Tibial nerve (tissue), 4 donors: ENCODE data around the gene MLXIP.

Experiments
- CTCF ChIP-seq, 5 experiments: fragments of 200-600 bp in 3 of 5; fragments of 450-650 bp in 2 of 5; sonication (generic) in 3 of 5; IDR thresholded peaks; one replicate each; pipeline ENCODE4 v1.5.1; 2016 to 2019; ENCODE audit warnings: antibody characterized with exemption in 5 of 5, mild to moderate bottlenecking in 3 of 5, moderate library complexity in 2 of 5
- EP300 ChIP-seq, 2 donors: sonication (generic); formaldehyde crosslinking; IDR thresholded peaks; one replicate each; pipeline ENCODE4 v1.6.1; 2017; ENCODE audit warnings: antibody characterized with exemption in 2 of 2, mild to moderate bottlenecking in 1 of 2
- POLR2A ChIP-seq, 2 donors: fragments of 450-650 bp; IDR thresholded peaks; one replicate each; pipeline ENCODE4 v1.6.1; 2017; ENCODE audit warnings: antibody characterized with exemption in 2 of 2, mild to moderate bottlenecking in 2 of 2, moderate library complexity in 2 of 2

GRCh38 chr12:122086641-122087285 is 8.2 kb downstream of the MLXIP start:
- TF ChIP-seq CTCF (IDR thresholded peaks at IDR 0.05) (no peak), POLR2A (IDR thresholded peaks at IDR 0.05) (no peak), EP300 (IDR thresholded peaks at IDR 0.05) (no peak)
